GM18526 (cell line): ENCODE data around the gene PFN4.

Experiments used
- POLR2A ChIP-seq: IDR thresholded peaks from 3 replicates; pipeline ENCODE4 v1.6.1; 2011; ENCODE audit not compliant: insufficient read length; ENCODE audit errors: extremely low read depth

The PFN4 gene, protein sequence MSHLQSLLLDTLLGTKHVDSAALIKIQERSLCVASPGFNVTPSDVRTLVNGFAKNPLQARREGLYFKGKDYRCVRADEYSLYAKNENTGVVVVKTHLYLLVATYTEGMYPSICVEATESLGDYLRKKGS

DNA sequence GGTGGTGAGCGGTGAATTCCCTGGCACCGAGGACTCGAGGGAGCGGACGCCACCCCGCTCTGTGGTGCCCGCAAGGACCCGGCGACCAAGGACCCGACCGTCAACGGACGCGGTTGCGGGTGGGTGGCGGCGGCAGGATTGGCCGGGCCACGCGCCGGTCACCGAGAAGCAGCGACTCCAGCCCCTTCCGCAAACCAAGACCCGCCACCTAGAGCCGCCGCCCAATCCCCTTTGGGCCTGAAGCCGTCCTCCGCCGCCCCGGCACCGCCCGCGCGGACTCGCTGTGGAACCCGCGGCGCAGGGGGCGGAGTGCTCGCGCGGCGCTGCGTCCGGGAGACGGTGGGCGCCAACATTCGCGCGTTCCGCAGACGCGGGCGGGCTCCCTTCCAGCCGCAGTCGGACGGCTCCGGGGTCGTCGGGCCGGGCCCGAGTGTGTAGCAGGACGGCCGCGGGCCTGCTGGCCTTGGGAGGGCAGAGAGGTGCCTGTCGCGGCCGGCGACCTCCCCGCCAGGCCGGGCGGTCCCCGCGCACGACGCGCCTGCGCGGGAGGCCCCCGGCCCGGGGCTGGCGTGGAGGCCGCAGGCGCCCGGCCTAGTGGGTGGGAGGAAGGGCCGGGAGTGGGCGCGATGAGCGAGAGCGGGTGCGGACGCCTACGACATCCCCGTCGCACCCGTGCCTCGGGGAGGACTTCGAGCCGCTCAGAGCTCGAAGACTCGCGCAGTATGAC lies at the start of gene PFN4, which contains the start of gene FAM228B:
TSS of gene PFN4 (minus strand) at position 140 of the 727 bp plus-strand sequence. CDS start 799 bp downstream, outside the sequence.
TSS of gene FAM228B (plus strand) at position 275 of the 727 bp plus-strand sequence. CDS start 893 bp downstream, outside the sequence.
- peak; percentile 82 for TF ChIP-seq POLR2A

DNA sequence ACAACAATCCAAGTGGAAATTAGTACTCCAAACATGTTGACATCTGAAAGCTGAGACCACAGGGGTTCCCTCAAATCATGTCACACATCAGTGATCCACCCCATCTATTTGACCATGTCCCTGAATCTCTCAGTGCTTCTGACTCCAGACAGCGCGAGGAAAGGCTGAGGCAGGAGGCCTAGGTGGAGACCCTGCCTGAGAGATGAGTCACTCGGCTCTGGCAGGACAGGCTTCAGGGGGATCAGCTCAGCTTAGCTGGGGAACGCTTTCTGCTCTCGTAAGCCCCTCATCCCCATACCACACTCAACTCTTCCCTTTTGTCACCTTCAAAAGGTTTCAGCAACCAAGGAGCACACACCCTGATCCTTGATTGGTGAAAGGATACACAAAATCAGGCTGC lies 45.9 kb upstream of the PFN4 start:
- TF ChIP-seq POLR2A: no peak

- no peak for TF ChIP-seq POLR2A
Observed at GRCh38 chr2:24164416-24164973, 41.4 kb upstream of the PFN4 start.

GRCh38 chr2:24163601-24164000 lies 40.5 kb upstream of the PFN4 start:
- no peak for TF ChIP-seq POLR2A

GRCh38 chr2:24163186-24163585 lies 40.1 kb upstream of the PFN4 start:
- no peak for TF ChIP-seq POLR2A

- TF ChIP-seq POLR2A: no peak
Observed at GRCh38 chr2:24162494-24162893, 39.4 kb upstream of the PFN4 start.

- TF ChIP-seq POLR2A: no peak
Observed at GRCh38 chr2:24160761-24161160, 37.6 kb upstream of the PFN4 start.

GRCh38 chr2:24159708-24160107 lies 36.6 kb upstream of the PFN4 start:
- no peak for TF ChIP-seq POLR2A

DNA sequence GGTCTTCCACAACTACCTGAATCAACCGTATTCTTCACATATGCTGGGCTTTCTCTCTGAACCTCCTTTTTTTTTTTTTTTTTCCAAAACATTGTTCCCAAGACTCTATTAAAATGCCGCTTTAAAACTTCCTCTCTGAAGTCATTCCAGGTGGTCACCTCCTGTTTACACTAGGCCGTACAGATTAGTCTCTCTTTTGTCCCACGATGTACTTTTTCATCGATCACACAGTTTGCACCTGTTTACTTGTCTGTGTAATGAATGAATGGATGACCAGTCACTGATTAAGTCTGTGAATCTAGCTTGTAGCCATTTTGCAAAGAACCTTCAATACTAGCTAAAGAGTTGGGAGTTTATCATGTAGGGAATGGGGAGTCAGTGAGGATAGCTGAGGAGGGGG lies 35.0 kb upstream of the PFN4 start:
- no peak for TF ChIP-seq POLR2A

- no peak for TF ChIP-seq POLR2A
Observed at GRCh38 chr2:24153478-24153877, 30.3 kb upstream of the PFN4 start.

- TF ChIP-seq POLR2A: no peak
Observed at GRCh38 chr2:24152413-24153197, 29.5 kb upstream of the PFN4 start.

DNA sequence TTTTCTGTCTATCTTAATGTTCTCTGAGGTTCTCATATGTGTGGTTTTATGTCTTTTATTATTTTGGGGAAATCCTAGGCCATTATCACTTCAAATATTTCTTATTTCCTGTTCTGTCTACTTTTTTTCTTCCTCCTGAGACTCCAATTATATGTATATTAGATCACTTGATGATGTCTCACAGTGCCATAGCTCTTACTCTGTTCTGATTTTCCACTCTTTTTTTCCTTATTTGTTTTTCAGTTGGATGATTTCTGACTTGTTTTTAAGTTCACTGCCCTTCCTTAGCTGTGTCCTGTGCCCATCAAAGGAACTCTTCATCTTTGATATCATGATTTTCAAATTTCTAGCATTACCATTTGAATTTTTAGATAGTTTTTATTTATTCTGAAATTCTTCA lies 24.2 kb upstream of the PFN4 start:
- TF ChIP-seq POLR2A: no peak

- TF ChIP-seq POLR2A: no peak
Observed at GRCh38 chr2:24132543-24132942, 9.4 kb upstream of the PFN4 start.

- TF ChIP-seq POLR2A: no peak
Observed at GRCh38 chr2:24125956-24126355, 2.8 kb upstream of the PFN4 start.

- no peak for TF ChIP-seq POLR2A
Observed at GRCh38 chr2:24123922-24124580, 917 bp upstream of the PFN4 start.
